ENCODE data around the gene NACC2.

- no peak for TF ChIP-seq CTCF (IDR thresholded peaks at IDR 0.05)
- TF ChIP-seq POLR2A (IDR thresholded peaks at IDR 0.05): no peak
These were observed 4.9 kb downstream of the NACC2 start for GRCh38 chr9:136090056-136090735.

Measured in prostate gland (tissue), 2 donors.